Peyer's patch (tissue), 4 donors: Measurements from ENCODE around the gene AKAP17A. TPM values are rescaled to one million over a fixed set of nuclear protein-coding genes. Genes with fewer than 3 reads are reported as not detected.

Experiments
- total RNA-seq, 4 donors: library from RNA; depleted of rRNA; stranded (reverse); fragments of >200 nt; gene quantifications; one replicate each; pipeline ENCODE4 v1.1.0, GENCODE V29; 2016

The AKAP17A gene
- total RNA-seq, 4 donors from 2014 or later: 41.0 to 201 (median 107) TPM

Other genes starting within 250 kb of the AKAP17A start
- gene SLC25A6, start 199.5 kb upstream of the AKAP17A start, total RNA-seq: 100 to 1,000 TPM; 201 to 361 (median 314) TPM
- gene ASMTL, start 138.7 kb upstream of the AKAP17A start, total RNA-seq: 10 to 100 TPM in 3 of 4 donors, 1 to 10 TPM in 1; 9.5 to 23.9 (median 15.1) TPM
- 1 to 10 TPM in 2 of 4 donors, under 1 TPM in 2; 0.35 to 5.8 (median 1.2) TPM for gene P2RY8, start 54.4 kb upstream of the AKAP17A start, total RNA-seq
- 10 to 100 TPM in 1 of 4 donors, not detected in 3; 12.4 TPM for gene ASMT, start 23.5 kb downstream of the AKAP17A start, total RNA-seq